Activated CD4-positive, alpha-beta T cell treated with anti-CD3 and anti-CD28 coated beads, Interleukin-2, amount 10 ng/mL, durations not matched to agents 24 days and 14 days (primary cell): ENCODE measurements around the gene PGM5. TPM values are rescaled to one million over a fixed set of nuclear protein-coding genes. Genes with fewer than 3 reads are reported as not detected.
A peak's percentile ranks its signal among the peaks of the same experiment; 100 is the strongest.
"Not testable (repeated sequence)": the region's sequence is repeated elsewhere in the genome, so short reads cannot be mapped to it uniquely, and the experiment has no call there.

Source experiments
- DNase-seq: peaks from one replicate; pipeline ENCODE4 v3.0.0; 2022
- H3K27ac Mint-ChIP-seq: one replicate; pipeline ENCODE4 v1.8.0; 2022; ENCODE audit warnings: mild to moderate bottlenecking, mixed read lengths
- H3K27me3 Mint-ChIP-seq: one replicate; pipeline ENCODE4 v1.8.0; 2022; ENCODE audit warnings: mixed read lengths
- H3K36me3 Mint-ChIP-seq: one replicate; pipeline ENCODE4 v1.8.0; 2022; ENCODE audit warnings: low read depth, mild to moderate bottlenecking, mixed read lengths
- H3K4me1 Mint-ChIP-seq: one replicate; pipeline ENCODE4 v1.8.0; 2021; ENCODE audit warnings: mixed read lengths
- H3K4me3 Mint-ChIP-seq: one replicate; pipeline ENCODE4 v1.8.0; 2022; ENCODE audit warnings: mild to moderate bottlenecking, moderate library complexity, mixed read lengths
- H3K9me3 Mint-ChIP-seq: one replicate; pipeline ENCODE4 v1.8.0; 2021; ENCODE audit warnings: mixed read lengths
- intact Hi-C: fragments of 100-400 bp; cut with micrococcal nuclease; formaldehyde crosslinking; loops from one replicate; pipeline ENCODE4 v1.15.1; 2023
- total RNA-seq: library from RNA; stranded (reverse); gene quantifications from 2 replicates; pipeline ENCODE4 v1.2.3, GENCODE V29; 2022

Gene PGM5
- not detected in 2 replicates for total RNA-seq

- H3K27ac Mint-ChIP-seq, DNase-seq, H3K4me1 Mint-ChIP-seq, H3K9me3 Mint-ChIP-seq, H3K36me3 Mint-ChIP-seq, intact Hi-C loops: not testable (repeated sequence)
- peaks cover 34% of the 10 kb centered on the region for H3K27me3 Mint-ChIP-seq
- H3K4me3 Mint-ChIP-seq, result peak within 1 kb of the TSS; percentile 61
Measured at GRCh38 chr9:68356380-68357118, at the start of gene PGM5. PGM5 (plus strand) TSS chr9:68356611; CDS start chr9:68357128, 517 bp downstream.

DNA sequence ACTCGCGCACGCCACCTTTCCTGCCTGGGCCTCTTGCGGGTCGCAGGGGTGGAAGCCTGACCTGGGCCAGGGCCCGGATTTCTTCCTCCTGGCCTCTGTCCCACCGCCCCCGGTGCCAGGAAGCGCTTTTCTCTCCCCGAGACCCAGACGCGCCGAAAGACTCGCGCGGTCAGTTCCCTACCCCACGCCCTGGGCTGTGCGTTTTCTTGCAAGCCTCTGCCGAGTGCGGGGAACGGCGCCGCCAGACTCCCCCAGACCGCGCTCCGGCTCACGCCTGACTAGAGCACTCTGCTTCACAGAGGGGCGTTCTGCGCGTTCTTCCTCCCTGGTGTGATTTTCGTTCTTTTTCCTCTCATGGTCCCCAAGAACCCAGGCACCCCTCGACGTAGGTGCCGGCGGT lies 49.3 kb upstream of the PGM5 start:
- DNase-seq, H3K9me3 Mint-ChIP-seq, H3K36me3 Mint-ChIP-seq, H3K4me1 Mint-ChIP-seq, intact Hi-C loops, H3K4me3 Mint-ChIP-seq, H3K27me3 Mint-ChIP-seq, H3K27ac Mint-ChIP-seq: not testable (repeated sequence)

GRCh38 chr9:68307654-68308053 lies 48.8 kb upstream of the PGM5 start:
- intact Hi-C loops, H3K9me3 Mint-ChIP-seq, H3K27me3 Mint-ChIP-seq, H3K27ac Mint-ChIP-seq, H3K4me3 Mint-ChIP-seq, H3K36me3 Mint-ChIP-seq, H3K4me1 Mint-ChIP-seq: not testable (repeated sequence)
- peak; percentile 57 for DNase-seq

DNA sequence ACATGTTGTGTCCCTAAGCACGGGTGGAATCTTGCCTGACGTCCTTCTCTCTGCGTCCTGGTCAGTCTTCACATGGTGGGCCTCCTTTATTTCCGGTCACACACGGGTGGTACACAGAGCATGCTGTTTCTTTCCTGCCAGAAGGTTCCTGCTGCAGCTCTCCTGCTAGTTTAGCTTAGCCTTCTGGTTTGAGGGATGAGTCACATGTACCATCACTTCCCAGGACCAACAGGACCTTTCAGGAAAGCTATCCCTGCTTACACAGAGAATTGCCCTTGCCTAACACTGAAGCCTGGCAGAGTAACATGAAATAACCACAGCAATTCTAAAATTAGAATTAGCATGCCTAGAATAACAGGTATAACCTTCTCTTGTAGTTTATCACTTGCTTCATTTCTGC lies 45.2 kb upstream of the PGM5 start:
- DNase-seq, H3K4me3 Mint-ChIP-seq, H3K27me3 Mint-ChIP-seq, H3K4me1 Mint-ChIP-seq, intact Hi-C loops, H3K36me3 Mint-ChIP-seq, H3K27ac Mint-ChIP-seq, H3K9me3 Mint-ChIP-seq: not testable (repeated sequence)

GRCh38 chr9:68318209-68318608 lies 38.2 kb upstream of the PGM5 start:
- intact Hi-C loops, H3K4me1 Mint-ChIP-seq, H3K9me3 Mint-ChIP-seq, H3K4me3 Mint-ChIP-seq, H3K36me3 Mint-ChIP-seq, H3K27ac Mint-ChIP-seq, H3K27me3 Mint-ChIP-seq: not testable (repeated sequence)
- DNase-seq, result peak; percentile 61

DNA sequence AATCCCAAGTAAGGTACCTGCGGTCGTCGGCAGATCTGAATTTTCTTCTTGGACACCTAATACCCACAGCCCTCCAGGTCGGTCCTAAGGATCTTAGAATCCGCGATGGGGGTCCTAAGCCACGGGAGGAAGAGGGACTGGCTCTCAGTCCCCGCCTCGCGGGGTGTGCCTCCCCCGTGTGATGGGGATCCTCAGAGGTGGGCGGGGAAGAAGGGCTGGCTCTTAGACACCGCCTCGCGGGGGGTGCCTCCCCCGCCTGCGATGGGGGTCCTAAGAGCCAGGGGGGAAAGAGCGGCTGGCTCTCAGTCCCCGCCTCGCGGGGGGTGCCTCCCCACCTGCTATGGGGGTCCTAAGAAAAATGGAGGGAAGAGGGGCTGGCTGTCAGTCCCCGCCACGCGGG lies 32.7 kb upstream of the PGM5 start:
- H3K27ac Mint-ChIP-seq, H3K4me1 Mint-ChIP-seq, DNase-seq, intact Hi-C loops, H3K36me3 Mint-ChIP-seq, H3K4me3 Mint-ChIP-seq, H3K9me3 Mint-ChIP-seq, H3K27me3 Mint-ChIP-seq: not testable (repeated sequence)

DNA sequence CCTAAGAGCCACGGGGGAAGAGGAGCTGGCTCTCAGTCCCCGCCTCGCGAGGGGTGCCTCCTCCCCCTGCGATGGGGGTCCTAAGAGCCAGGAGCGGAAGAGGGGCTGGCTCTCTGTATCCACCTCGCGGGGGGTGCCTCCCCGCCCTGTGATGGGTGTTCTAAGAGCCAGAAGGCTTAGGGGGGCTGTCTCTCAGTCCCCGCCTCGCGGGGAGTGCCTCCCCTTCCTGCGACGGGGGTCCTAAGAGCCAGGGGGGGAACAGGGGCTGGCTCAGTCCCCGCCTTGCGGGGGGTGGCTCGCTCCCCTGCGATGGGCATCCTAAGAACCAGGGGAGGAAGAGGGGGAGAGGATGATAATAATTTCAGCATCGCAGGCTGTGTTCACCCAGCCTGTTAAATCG lies 31.9 kb upstream of the PGM5 start:
- H3K4me3 Mint-ChIP-seq, H3K36me3 Mint-ChIP-seq, intact Hi-C loops, H3K9me3 Mint-ChIP-seq, H3K4me1 Mint-ChIP-seq, DNase-seq, H3K27ac Mint-ChIP-seq, H3K27me3 Mint-ChIP-seq: not testable (repeated sequence)

DNA sequence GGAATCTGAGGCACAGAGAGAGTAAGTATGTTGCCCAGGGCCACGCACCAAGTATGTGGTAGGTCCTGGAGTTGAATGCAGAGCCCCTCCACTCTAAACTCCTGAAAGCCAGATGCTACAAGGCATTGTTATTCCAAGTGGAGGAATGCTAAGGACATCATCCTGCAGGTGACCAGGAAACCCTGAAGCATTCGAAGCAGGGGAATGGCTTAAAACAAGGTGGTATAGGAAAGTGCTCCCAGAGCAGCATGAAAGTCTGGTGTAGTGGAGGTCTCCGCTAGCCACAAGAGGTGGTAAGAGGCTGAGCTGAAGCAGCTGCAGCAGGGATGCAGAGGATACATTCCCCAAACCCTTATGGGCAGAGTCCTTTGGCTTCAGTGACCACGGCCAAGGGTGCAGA lies 27.3 kb upstream of the PGM5 start:
- intact Hi-C loops, H3K27me3 Mint-ChIP-seq, H3K27ac Mint-ChIP-seq, H3K36me3 Mint-ChIP-seq, H3K4me3 Mint-ChIP-seq, H3K4me1 Mint-ChIP-seq, H3K9me3 Mint-ChIP-seq, DNase-seq: not testable (repeated sequence)

DNA sequence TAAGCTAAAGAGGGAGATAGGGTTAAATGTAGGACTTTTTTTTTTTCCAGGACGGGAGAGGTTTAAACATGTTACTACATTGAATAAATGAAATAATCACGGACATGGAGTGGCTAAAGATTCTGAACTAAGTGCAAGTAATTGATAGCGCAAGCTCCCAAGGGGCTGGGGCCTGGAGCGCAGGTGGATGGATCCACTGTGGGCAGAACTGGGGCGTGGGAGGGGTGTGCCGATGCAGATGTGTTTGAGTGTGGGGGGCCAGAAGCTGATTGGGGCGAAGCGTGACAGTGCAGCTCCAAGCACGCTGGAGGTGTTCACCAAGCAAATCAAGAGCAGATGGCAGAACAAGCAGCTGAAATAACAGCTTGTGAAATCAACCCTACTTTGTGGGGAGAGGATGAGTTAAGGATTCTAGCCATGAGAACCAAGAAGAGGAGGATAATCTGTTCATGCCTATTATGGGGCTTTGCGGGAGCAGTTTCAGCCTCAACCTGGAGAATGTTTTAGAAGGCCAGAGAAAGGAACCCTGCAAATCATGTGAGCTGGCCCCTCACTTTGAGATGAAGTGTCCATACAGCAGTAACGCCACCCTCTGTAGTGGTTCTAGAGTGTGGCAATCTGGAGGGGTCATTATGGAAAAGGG lies 25.8 kb upstream of the PGM5 start:
- H3K4me3 Mint-ChIP-seq, H3K27me3 Mint-ChIP-seq, intact Hi-C loops, H3K4me1 Mint-ChIP-seq, DNase-seq, H3K27ac Mint-ChIP-seq, H3K9me3 Mint-ChIP-seq, H3K36me3 Mint-ChIP-seq: not testable (repeated sequence)

GRCh38 chr9:68332122-68332521 lies 24.3 kb upstream of the PGM5 start:
- H3K27ac Mint-ChIP-seq, result not testable (repeated sequence)

GRCh38 chr9:68335935-68336334 lies 20.5 kb upstream of the PGM5 start:
- H3K4me1 Mint-ChIP-seq, H3K27me3 Mint-ChIP-seq, H3K9me3 Mint-ChIP-seq, intact Hi-C loops, H3K4me3 Mint-ChIP-seq, H3K27ac Mint-ChIP-seq, DNase-seq, H3K36me3 Mint-ChIP-seq: not testable (repeated sequence)

More at GRCh38 chr9:68332122-68332521, 24.3 kb upstream of the PGM5 start:
- intact Hi-C loops, H3K4me1 Mint-ChIP-seq, H3K4me3 Mint-ChIP-seq, H3K9me3 Mint-ChIP-seq, DNase-seq, H3K36me3 Mint-ChIP-seq, H3K27me3 Mint-ChIP-seq: not testable (repeated sequence)

- H3K27ac Mint-ChIP-seq, H3K9me3 Mint-ChIP-seq, intact Hi-C loops, H3K27me3 Mint-ChIP-seq, H3K36me3 Mint-ChIP-seq, H3K4me3 Mint-ChIP-seq, DNase-seq, H3K4me1 Mint-ChIP-seq: not testable (repeated sequence)
Measured at GRCh38 chr9:68336639-68337339, 19.6 kb upstream of the PGM5 start.

DNA sequence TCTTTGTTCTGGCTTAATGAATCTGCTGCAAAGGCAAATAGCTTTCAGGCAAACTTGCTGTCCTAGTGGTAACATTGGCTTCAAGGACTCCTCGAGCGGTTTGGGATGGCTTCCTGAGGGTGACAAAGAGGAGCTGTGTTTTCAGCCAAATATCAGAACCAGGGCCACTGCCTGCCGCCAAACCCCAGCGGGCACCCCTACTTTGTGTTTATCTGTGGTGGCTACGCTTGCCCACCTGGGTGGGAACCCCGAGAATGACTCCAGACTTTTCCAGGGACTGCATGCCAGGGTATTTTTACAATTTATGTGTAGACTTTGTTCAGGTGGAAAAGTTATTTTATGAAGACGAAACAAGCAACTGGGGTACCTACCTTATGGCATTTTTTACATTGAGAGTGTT lies 18.4 kb upstream of the PGM5 start:
- DNase-seq, H3K4me1 Mint-ChIP-seq, H3K4me3 Mint-ChIP-seq, H3K27me3 Mint-ChIP-seq, intact Hi-C loops, H3K9me3 Mint-ChIP-seq, H3K36me3 Mint-ChIP-seq, H3K27ac Mint-ChIP-seq: not testable (repeated sequence)

GRCh38 chr9:68342265-68343025 lies 14.0 kb upstream of the PGM5 start:
- H3K27ac Mint-ChIP-seq, H3K9me3 Mint-ChIP-seq, intact Hi-C loops, H3K36me3 Mint-ChIP-seq, H3K4me3 Mint-ChIP-seq, DNase-seq, H3K4me1 Mint-ChIP-seq: not testable (repeated sequence)
- H3K27me3 Mint-ChIP-seq, result peaks cover 15% of the 10 kb centered on the region
